ENCODE results near the gene ZFYVE9.

The ZFYVE9 gene

GRCh38 chr1:52209429-52209828 lies 67.5 kb downstream of the ZFYVE9 start:
- Histone ChIP-seq H3K36me3 (no peaks in the 10 kb centered on the region), H3K27ac (no peak overlapping the region), H3K9me3 (ENCODE audit: severe bottlenecking) (no peaks in the 10 kb centered on the region), H3K4me3 (ENCODE audit: low read depth, low read length) (no peak overlapping the region), H3K27me3 (ENCODE audit: insufficient read depth, low read depth, severe bottlenecking) (no peaks in the 10 kb centered on the region)
- DNase-seq, result no peak
- no peak for TF ChIP-seq CTCF (IDR thresholded peaks at IDR 0.05; ENCODE audit: low read depth, low read length)

- Histone ChIP-seq H3K4me3 (ENCODE audit: low read depth, low read length) (no peak overlapping the region), H3K27me3 (ENCODE audit: insufficient read depth, low read depth, severe bottlenecking) (no peaks in the 10 kb centered on the region), H3K9me3 (ENCODE audit: severe bottlenecking) (no peaks in the 10 kb centered on the region), H3K36me3 (no peaks in the 10 kb centered on the region), H3K27ac (no peak overlapping the region)
- no peak for DNase-seq
- TF ChIP-seq CTCF (IDR thresholded peaks at IDR 0.05; ENCODE audit: low read depth, low read length), result no peak
Observed at GRCh38 chr1:52210044-52210443, 68.2 kb downstream of the ZFYVE9 start.

- Histone ChIP-seq H3K36me3 (peaks cover 7% of the 10 kb centered on the region; the same call in 1 of the 2 replicates), H3K27ac (no peak overlapping the region), H3K27me3 (ENCODE audit: insufficient read depth, low read depth, severe bottlenecking) (no peaks in the 10 kb centered on the region), H3K9me3 (ENCODE audit: severe bottlenecking) (peaks cover 2% of the 10 kb centered on the region), H3K4me3 (ENCODE audit: low read depth, low read length) (no peak overlapping the region)
- no peak for TF ChIP-seq CTCF (IDR thresholded peaks at IDR 0.05; ENCODE audit: low read depth, low read length)
- DNase-seq, result no peak
Observed at GRCh38 chr1:52216907-52217458, 75.1 kb downstream of the ZFYVE9 start.

- no peak for DNase-seq
- Histone ChIP-seq H3K36me3 (no peaks in the 10 kb centered on the region), H3K27ac (no peak overlapping the region), H3K9me3 (ENCODE audit: severe bottlenecking) (peaks cover 3% of the 10 kb centered on the region), H3K4me3 (ENCODE audit: low read depth, low read length) (no peak overlapping the region), H3K27me3 (ENCODE audit: insufficient read depth, low read depth, severe bottlenecking) (no peaks in the 10 kb centered on the region)
- no peak for TF ChIP-seq CTCF (IDR thresholded peaks at IDR 0.05; ENCODE audit: low read depth, low read length)
Observed at GRCh38 chr1:52225174-52225573, 83.3 kb downstream of the ZFYVE9 start.

GRCh38 chr1:52229494-52229893 lies 87.6 kb downstream of the ZFYVE9 start:
- peaks cover 3% of the 10 kb centered on the region for H3K9me3 ChIP-seq (ENCODE audit: severe bottlenecking)
- no peak for DNase-seq
- H3K36me3 ChIP-seq, result no peaks in the 10 kb centered on the region
- H3K27me3 ChIP-seq (ENCODE audit: insufficient read depth, low read depth, severe bottlenecking), result no peaks in the 10 kb centered on the region
- TF ChIP-seq CTCF (IDR thresholded peaks at IDR 0.05; ENCODE audit: low read depth, low read length), result no peak
- no peak overlapping the region for H3K4me3 ChIP-seq (ENCODE audit: low read depth, low read length)
- H3K27ac ChIP-seq, result no peak overlapping the region

GRCh38 chr1:52233463-52233862 lies 91.6 kb downstream of the ZFYVE9 start:
- H3K27ac ChIP-seq, result no peak overlapping the region
- TF ChIP-seq CTCF (IDR thresholded peaks at IDR 0.05; ENCODE audit: low read depth, low read length), result no peak
- no peak for DNase-seq
- H3K4me3 ChIP-seq (ENCODE audit: low read depth, low read length), result no peak overlapping the region
- no peaks in the 10 kb centered on the region for H3K36me3 ChIP-seq
- H3K9me3 ChIP-seq (ENCODE audit: severe bottlenecking), result no peaks in the 10 kb centered on the region
- no peaks in the 10 kb centered on the region for H3K27me3 ChIP-seq (ENCODE audit: insufficient read depth, low read depth, severe bottlenecking)
